Tibial artery (tissue), 4 donors: ENCODE measurements around the gene TRPV6.

Source experiments
- DNase-seq, 2 donors: peaks; one replicate each; pipeline ENCODE4 v3.0.0-alpha.2; 2019
- H3K27ac ChIP-seq, 2 donors: fragments of 200-600 bp; sonication (generic) in 1 of 2; 1 replicate in 1 of 2; 2 replicates in 1 of 2; pipeline ENCODE4 v1.5.1; 2018 to 2019; ENCODE audit warnings: mild to moderate bottlenecking in 1 of 2
- H3K27me3 ChIP-seq, 2 donors: fragments of 200-600 bp; sonication (generic) in 1 of 2; one replicate each; pipeline versions ENCODE4 v1.5.1 to v1.6.0; 2016 to 2019
- H3K36me3 ChIP-seq, 3 donors: fragments of 200-600 bp; sonication (generic) in 2 of 3; one replicate each; pipeline ENCODE4 v1.5.1; 2016 to 2019; ENCODE audit warnings: mild to moderate bottlenecking in 2 of 3
- H3K4me1 ChIP-seq, 4 donors: fragments of 200-600 bp; sonication (generic) in 2 of 4; 1 replicate in 3 of 4; 2 replicates in 1 of 4; pipeline ENCODE4 v1.5.1; 2016 to 2019
- H3K4me3 ChIP-seq, 2 donors: fragments of 200-600 bp; sonication (generic) in 1 of 2; 1 replicate in 1 of 2; 2 replicates in 1 of 2; pipeline ENCODE4 v1.5.1; 2018 to 2019; ENCODE audit warnings: mild to moderate bottlenecking in 2 of 2
- H3K9me3 ChIP-seq, 3 donors: fragments of 200-600 bp; sonication (generic) in 1 of 3; one replicate each; pipeline ENCODE4 v1.5.1; 2016 to 2019
- intact Hi-C: fragments of 100-400 bp; cut with DNase I; formaldehyde crosslinking; loops from one replicate; pipeline ENCODE4 v1.15.0; 2023; ENCODE audit warnings: low total_unique reads
- TF ChIP-seq, protein P1 (sequence below), 2 experiments: fragments of 200-600 bp in 1 of 2; fragments of 450-650 bp in 1 of 2; IDR thresholded peaks; one replicate each; pipeline ENCODE4 v1.5.1; 2017 to 2019; ENCODE audit warnings: antibody characterized with exemption in 2 of 2, mild to moderate bottlenecking in 1 of 2, moderate library complexity in 1 of 2

Gene TRPV6

DNA sequence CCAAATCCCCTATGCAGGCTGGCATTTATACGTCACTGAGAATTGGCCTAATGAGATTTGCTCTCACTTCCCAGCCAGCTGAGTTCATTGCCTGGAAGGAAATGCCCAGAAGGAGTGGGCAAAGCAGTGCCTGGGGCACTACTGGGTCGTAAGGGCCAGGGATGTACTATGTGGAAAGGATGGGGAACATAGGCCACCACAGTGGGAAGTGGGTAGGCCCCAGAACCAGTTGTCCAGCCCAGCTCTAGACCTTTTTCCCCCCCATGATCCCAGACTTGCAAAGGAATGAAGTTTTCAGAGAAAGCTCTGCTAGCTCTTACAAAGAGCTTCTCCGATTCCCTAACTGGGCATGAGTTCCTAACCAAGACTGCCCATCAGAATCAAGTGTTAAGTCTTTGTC, 34.1 kb upstream of the TRPV6 start:
- H3K36me3 ChIP-seq, result no peaks in the 10 kb centered on the region
- intact Hi-C loops, result no loop called here
- no peaks in the 10 kb centered on the region for H3K9me3 ChIP-seq
- no peak overlapping the region for H3K4me3 ChIP-seq
- H3K27me3 ChIP-seq, result peaks cover 0 to 11% of the 10 kb centered on the region in 2 donors
- H3K27ac ChIP-seq, result no peak overlapping the region
- H3K4me1 ChIP-seq, result no peaks in the 10 kb centered on the region
- DNase-seq, result no peak
- TF ChIP-seq, protein P1, sequence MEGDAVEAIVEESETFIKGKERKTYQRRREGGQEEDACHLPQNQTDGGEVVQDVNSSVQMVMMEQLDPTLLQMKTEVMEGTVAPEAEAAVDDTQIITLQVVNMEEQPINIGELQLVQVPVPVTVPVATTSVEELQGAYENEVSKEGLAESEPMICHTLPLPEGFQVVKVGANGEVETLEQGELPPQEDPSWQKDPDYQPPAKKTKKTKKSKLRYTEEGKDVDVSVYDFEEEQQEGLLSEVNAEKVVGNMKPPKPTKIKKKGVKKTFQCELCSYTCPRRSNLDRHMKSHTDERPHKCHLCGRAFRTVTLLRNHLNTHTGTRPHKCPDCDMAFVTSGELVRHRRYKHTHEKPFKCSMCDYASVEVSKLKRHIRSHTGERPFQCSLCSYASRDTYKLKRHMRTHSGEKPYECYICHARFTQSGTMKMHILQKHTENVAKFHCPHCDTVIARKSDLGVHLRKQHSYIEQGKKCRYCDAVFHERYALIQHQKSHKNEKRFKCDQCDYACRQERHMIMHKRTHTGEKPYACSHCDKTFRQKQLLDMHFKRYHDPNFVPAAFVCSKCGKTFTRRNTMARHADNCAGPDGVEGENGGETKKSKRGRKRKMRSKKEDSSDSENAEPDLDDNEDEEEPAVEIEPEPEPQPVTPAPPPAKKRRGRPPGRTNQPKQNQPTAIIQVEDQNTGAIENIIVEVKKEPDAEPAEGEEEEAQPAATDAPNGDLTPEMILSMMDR (IDR thresholded peaks at IDR 0.05), result no peak

- Histone ChIP-seq H3K27me3 (peaks cover 0 to 11% of the 10 kb centered on the region in 2 donors), H3K36me3 (no peaks in the 10 kb centered on the region), H3K4me3 (no peak overlapping the region), H3K4me1 (no peaks in the 10 kb centered on the region), H3K27ac (no peak overlapping the region), H3K9me3 (no peaks in the 10 kb centered on the region)
- intact Hi-C loops, result no loop called here
- no peak for DNase-seq
- TF ChIP-seq, protein P1 (IDR thresholded peaks at IDR 0.05), result no peak
Observed at GRCh38 chr7:142918901-142919300, 33.4 kb upstream of the TRPV6 start.

DNA sequence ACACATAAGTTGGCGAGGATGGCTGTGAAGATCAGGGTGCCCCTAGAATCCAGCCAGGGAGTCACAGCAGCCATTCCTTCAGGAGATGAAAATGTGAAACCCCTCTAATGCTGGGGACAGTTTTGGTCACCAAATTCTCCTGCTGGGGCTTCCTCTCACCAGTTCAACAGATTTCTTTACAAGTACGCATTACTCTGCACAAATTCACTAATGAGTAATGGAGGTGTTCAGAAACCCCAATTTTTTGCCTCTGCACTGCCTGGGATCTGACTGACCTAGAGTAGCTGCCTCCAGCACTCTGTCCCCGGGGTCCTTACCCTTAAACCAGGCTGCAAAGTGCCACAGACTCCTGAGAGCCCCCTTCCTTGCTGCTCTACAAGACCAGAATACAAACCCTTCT, 31.9 kb upstream of the TRPV6 start:
- H3K27ac ChIP-seq, result no peak overlapping the region
- no peaks in the 10 kb centered on the region for H3K9me3 ChIP-seq
- DNase-seq, result no peak
- TF ChIP-seq, protein P1 (IDR thresholded peaks at IDR 0.05), result no peak
- no peak overlapping the region for H3K4me3 ChIP-seq
- no peaks in the 10 kb centered on the region for H3K36me3 ChIP-seq
- peaks cover 0 to 12% of the 10 kb centered on the region in 2 donors for H3K27me3 ChIP-seq
- intact Hi-C loops, result no loop called here
- no peaks in the 10 kb centered on the region for H3K4me1 ChIP-seq

DNA sequence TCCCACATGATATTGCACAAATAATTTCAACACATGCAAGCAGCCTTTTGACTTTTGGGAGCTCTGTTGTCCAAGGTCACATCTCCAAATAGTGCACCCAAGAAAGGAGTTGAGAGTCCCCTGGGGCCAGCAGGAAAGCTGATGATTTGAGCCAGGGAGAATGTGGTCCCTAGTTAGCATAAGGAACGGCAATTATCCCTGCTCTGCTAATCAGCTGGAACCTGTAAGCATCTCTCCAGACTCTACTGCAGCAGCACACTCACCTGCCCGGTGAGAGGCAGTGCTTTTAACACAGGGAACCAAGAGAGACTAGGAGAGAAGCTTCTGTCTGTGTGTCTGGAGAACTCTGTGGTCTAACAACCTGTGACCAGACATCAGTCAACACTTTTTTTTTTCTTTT, 31.0 kb upstream of the TRPV6 start:
- Histone ChIP-seq H3K4me1 (no peaks in the 10 kb centered on the region), H3K27me3 (peaks cover 0 to 16% of the 10 kb centered on the region in 2 donors), H3K27ac (no peak overlapping the region), H3K36me3 (no peaks in the 10 kb centered on the region), H3K4me3 (no peak overlapping the region), H3K9me3 (no peaks in the 10 kb centered on the region)
- intact Hi-C loops, result no loop called here
- TF ChIP-seq, protein P1 (IDR thresholded peaks at IDR 0.05), result no peak
- no peak for DNase-seq

GRCh38 chr7:142915315-142915714, 29.8 kb upstream of the TRPV6 start:
- Histone ChIP-seq H3K27me3 (peaks cover 0 to 16% of the 10 kb centered on the region in 2 donors), H3K27ac (no peak overlapping the region)

More at GRCh38 chr7:142915315-142915714, 29.8 kb upstream of the TRPV6 start:
- no peaks in the 10 kb centered on the region for H3K36me3 ChIP-seq
- no peaks in the 10 kb centered on the region for H3K4me1 ChIP-seq
- no peaks in the 10 kb centered on the region for H3K9me3 ChIP-seq
- TF ChIP-seq, protein P1 (IDR thresholded peaks at IDR 0.05), result no peak
- DNase-seq, result no peak
- no peak overlapping the region for H3K4me3 ChIP-seq
- intact Hi-C loops, result no loop called here
